Loucy (cell line): ENCODE measurements around the gene CCDC188.

Experiments used
- CTCF ChIP-seq: fragments of 200-600 bp; sonication (generic); conservative IDR thresholded peaks from 2 replicates; pipeline ENCODE4 v1.5.1; 2014; ENCODE audit warnings: mild to moderate bottlenecking, antibody characterized with exemption, low read length
- EZH2phosphoT487 ChIP-seq: fragments of 200-600 bp; IDR thresholded peaks from 2 replicates; pipeline ENCODE4 v1.6.1; 2018; ENCODE audit warnings: antibody characterized with exemption, mild to moderate bottlenecking, moderate library complexity, borderline replicate concordance

GRCh38 chr22:20199906-20200305 lies 49.1 kb upstream of the CCDC188 start:
- TF ChIP-seq EZH2phosphoT487 (no peak), CTCF (no peak)
